ENCODE results near the gene DGAT2.
"Not testable (repeated sequence)": the region's sequence is repeated elsewhere in the genome, so short reads cannot be mapped to it uniquely, and the experiment has no call there.

The DGAT2 gene

GRCh38 chr11:75754933-75755332 is 13.6 kb upstream of the DGAT2 start:
- not testable (repeated sequence) for DNase-seq (ENCODE audit: low read depth)

DNA sequence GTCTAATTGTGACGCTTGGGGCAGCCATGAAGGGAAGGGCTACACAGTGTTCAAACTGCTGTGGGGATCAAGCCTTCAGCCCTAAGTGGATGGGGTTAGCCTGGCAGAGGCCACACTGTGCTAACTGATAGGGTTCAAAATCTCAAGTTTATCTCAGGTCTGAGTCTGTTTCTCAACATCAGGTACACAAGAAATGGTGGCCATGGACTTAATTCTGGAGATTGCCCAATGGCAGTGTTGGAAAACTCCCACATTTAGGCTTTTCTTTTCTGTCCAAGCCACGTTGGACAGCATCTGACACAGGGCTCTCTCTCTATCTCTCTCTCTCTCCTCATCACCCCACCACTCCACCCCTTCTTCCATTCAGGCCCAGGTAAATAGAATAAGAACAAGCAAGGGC is 10.9 kb upstream of the DGAT2 start:
- DNase-seq (ENCODE audit: low read depth): no peak

DNA sequence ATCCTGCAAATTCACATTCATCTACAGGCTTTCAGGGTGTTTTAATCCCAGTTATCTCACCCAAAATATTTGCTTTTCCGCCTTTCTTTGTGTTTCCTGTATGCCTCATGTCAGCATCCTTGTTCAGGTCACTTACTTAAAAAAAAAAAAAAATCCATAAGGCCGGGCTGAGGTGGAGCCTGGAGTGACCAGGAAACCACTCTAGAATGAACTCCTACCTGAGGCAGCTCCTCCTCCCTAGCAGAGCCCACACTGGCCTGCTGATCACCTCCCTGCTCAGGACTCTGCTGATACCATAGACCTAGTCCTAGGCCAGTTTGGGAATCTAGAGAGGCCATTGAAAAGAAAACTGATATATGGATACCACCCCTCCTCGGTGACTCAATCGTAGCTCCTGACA is 8.7 kb upstream of the DGAT2 start:
- no peak for DNase-seq (ENCODE audit: low read depth)

GRCh38 chr11:75760243-75760642 is 8.3 kb upstream of the DGAT2 start:
- no peak for DNase-seq (ENCODE audit: low read depth)

- no peak for DNase-seq (ENCODE audit: low read depth)
These were observed 7.7 kb upstream of the DGAT2 start for GRCh38 chr11:75760710-75761493.

GRCh38 chr11:75762158-75762557 is 6.4 kb upstream of the DGAT2 start:
- no peak for DNase-seq (ENCODE audit: low read depth)

GRCh38 chr11:75762885-75763284 is 5.7 kb upstream of the DGAT2 start:
- DNase-seq (ENCODE audit: low read depth): no peak

DNA sequence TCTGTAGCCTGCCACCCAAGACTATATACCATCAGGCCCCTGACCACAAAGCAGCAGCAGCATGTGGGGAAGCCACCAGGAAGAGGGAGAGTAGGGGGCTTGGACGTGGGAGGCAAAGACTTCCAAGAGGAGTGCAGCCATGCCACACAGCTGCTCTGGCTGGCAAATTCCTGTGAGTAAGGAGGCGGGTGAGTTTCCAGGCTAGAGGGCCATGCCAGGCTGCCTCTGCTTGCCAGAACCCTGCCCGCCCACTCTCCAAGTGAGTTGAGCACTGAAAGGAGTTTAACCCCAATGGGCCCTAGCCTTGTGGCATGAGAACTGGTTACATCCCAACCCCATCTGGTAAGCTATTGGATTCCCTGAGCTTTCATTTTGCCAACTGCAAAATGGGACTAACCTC is 4.7 kb upstream of the DGAT2 start:
- DNase-seq (ENCODE audit: low read depth): no peak

- no peak for DNase-seq (ENCODE audit: low read depth)
These were observed 3.5 kb upstream of the DGAT2 start for GRCh38 chr11:75765116-75765515.

- no peak for DNase-seq (ENCODE audit: low read depth)
These were observed 1.9 kb upstream of the DGAT2 start for GRCh38 chr11:75766443-75767227.

- DNase-seq (ENCODE audit: low read depth): no peak
These were observed 1.4 kb upstream of the DGAT2 start for GRCh38 chr11:75767228-75767572.

DNA sequence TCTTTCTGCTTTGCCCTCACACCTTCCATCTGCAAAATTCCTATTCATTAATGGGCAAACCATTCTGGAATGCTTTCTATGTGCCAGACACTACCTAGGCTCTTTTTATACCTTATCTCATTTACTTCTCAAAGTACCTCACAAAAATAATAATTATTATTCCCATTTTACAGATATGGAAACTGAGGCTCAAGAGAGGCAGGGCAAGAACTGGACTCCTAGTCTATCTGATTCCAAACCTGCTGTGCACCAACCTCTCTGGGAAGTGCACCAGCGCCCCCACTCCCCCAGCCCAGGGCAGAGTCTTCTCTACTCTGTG is 826 bp upstream of the DGAT2 start:
- no peak for DNase-seq (ENCODE audit: low read depth)

DNA sequence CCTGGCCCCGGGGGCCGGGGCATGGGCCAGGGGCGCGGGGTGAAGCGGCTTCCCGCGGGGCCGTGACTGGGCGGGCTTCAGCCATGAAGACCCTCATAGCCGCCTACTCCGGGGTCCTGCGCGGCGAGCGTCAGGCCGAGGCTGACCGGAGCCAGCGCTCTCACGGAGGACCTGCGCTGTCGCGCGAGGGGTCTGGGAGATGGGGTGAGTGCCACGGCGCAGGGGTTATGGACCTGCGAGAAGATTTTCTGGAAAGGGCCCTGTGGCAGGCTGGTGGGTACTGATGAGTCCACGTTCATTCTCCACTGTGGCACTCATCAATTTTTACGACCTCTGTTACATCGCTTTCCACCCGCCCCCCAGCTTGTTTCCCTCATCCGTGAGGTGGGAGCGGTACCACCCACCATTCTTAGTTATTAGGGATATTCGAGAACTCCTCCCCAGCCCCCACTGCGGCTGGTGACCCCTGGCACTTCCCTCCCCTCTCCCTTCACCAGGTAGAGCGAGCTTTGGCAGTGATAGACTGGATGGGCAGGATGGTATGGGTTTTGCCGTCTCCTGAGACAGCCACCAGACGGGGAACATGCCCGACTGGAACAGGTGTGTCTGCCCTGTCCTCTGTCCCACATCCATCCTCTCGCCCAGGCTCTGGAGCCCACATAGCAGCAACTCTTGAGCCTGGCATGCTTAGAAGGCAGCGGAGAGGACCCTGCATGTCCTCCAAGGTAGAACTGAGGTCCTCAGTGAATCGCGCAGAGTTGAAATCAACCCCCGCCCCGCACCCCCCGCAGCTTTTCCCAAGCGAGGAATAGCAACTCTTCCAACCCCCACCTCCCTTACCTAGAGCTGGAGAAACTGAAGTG is 562 bp downstream of the DGAT2 start:
- DNase-seq (ENCODE audit: low read depth): no peak

DNA sequence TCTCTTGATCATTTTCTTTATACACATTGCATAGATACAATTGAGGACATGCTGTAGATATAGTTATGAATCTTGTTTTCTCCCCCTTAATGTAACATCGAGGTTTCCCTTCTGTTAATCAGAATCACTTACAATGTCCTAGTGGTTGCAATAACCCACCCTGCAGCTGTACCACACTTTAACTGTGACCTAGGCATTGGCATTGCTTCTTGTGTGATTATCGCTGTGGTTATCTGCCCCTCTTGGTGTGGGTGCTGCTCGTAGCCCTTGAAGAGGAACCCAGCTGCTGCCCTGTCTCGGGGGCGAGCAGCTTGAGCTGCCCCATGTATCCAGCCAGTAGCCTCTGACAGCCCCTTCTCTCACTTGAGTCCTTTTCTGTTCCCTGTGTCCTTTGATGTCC is 1.5 kb downstream of the DGAT2 start:
- DNase-seq (ENCODE audit: low read depth): no peak

GRCh38 chr11:75771646-75772410 is 3.2 kb downstream of the DGAT2 start:
- no peak for DNase-seq (ENCODE audit: low read depth)

DNA sequence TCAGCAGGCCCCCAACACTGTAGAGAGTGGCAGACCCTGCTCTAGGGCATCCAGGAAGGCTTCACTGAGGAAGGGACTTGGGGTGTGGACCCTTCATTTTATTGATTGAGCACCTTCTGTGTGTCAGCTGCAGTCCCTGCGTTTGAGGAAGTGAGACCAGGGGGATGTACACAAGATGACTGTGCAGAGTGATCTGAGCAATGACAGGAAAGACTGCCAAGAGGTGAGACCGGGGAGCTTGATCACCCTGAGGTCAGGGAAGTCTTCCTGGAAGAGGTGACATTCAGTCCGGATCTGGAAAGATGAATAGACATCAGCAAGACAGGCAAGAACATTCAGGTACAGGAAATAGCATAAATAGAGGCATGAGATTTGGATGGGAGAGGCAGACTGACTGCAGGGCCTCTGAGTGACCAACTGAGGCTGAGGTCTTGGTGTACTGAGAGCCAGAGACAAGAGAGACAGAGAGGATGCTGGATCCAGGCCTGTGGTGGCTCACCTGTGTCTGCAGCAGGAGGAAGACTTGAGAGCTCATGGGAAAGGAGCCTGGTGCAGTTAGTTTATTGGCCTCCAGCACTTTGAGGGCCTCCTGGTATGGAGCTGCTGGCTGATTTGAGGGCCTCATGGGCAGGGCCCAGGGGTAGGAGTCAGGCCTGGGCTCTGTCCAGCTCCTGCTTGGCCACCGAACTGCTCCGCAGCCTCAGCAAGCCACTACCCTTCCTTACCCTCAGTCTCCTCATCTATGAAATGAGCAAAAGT is 5.2 kb downstream of the DGAT2 start:
- DNase-seq (ENCODE audit: low read depth): no peak

DNA sequence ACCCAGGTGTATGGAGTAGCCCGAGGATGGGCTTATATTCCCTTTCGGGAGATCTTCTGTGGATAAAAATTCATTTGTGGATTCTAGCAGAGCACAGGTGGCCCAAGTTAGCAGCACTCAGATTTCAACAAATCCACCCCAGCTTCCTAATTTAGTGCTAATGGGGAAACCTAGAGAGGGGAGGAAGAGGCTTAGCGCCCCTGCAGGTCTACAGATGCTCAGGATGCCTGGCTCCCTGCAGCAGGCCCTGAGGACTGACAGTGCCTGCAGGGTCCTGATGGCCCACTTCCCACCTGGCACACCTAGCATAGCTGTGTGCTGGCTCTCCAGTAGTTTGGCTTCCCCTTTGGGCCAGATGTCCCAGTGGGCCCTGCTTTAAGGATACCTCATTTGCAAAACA is 6.5 kb downstream of the DGAT2 start:
- DNase-seq (ENCODE audit: low read depth): no peak

DNA sequence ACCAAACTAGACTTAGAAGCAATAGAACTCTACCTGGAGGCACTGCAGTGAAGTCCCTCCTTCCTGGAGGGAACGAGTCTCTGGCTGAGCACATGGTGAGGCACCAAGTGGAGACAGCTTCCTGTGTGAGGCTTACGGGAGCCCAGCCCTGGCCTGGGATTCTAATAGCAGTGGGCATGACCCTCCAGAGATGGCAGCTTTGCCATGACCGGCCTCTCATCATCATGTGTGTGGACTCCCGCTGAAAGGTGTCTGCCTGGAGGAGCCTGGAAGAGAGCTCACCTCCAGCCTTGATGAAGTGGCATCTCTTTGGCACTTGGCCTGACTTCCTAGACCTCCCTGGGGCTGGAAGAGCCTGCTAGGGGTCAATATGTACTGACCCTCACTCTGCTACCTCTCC is 8.0 kb downstream of the DGAT2 start:
- no peak for DNase-seq (ENCODE audit: low read depth)

DNA sequence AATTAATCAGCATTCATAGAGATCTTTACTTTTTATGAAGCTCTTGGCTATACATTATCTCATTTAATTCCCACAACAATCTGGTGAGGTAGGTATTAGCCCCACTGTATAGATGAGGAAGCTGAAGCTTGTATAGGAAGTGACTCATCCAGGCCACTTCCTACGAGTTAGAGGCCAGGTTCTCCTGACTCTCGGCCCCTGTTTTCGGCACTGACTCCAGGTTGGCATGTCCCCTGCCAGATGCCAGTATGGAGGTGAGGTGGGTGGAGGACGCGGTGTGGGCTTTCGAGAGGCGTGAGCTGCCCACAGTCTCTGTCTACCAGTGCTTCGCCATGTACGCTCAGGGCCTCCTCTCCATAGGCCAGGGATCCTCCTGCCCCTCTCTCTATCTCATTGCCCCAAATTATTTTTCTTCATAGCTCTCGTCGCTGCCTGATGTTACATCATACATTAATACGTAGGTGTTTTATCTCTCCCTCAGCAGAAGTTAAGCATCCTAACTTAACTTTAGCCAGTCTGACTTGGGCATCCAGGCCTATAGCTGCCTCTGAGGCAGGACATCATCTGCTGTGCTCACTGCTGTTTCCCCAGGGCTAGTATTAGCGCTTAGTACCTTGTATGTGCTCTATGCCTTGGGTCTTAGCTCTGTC is 9.0 kb downstream of the DGAT2 start:
- no peak for DNase-seq (ENCODE audit: low read depth)

- DNase-seq (ENCODE audit: low read depth): no peak
These were observed 10.4 kb downstream of the DGAT2 start for GRCh38 chr11:75778962-75779361.

GRCh38 chr11:75779960-75780359 is 11.4 kb downstream of the DGAT2 start:
- DNase-seq (ENCODE audit: low read depth): no peak

Measured in stimulated activated CD8-positive, alpha-beta memory T cell treated with anti-CD3 and anti-CD28 coated beads, Interleukin-12 subunit alpha, Interleukin-12 subunit beta, amount 100 ng/mL, for 4 hours (primary cell).